GM12878 (cell line): Measurements from ENCODE around the gene FAM222A.

Experiments
- CTCF ChIP-seq, 3 experiments: IDR thresholded peaks in 2 of 3; conservative IDR thresholded peaks in 1 of 3; 2 replicates each; pipeline ENCODE4 v1.5.1; 2011; ENCODE audit warnings: low read depth in 3 of 3, low read length in 3 of 3, mild to moderate bottlenecking in 3 of 3, control low read depth in 2 of 3, moderate library complexity in 2 of 3, inconsistent platforms in 1 of 3, mixed read lengths in 1 of 3; ENCODE audit not compliant: control insufficient read depth in 2 of 3, insufficient read depth in 1 of 3; ENCODE audit errors: extremely low read depth in 1 of 3
- ELK1 ChIP-seq: IDR thresholded peaks from 2 replicates; pipeline ENCODE4 v1.6.1; 2012; ENCODE audit warnings: low read depth, low read length, improper control_type of control experiment
- PBX3 ChIP-seq: IDR thresholded peaks from 2 replicates; pipeline ENCODE4 v1.6.1; 2011; ENCODE audit warnings: mild to moderate bottlenecking, low read depth, low read length, moderate library complexity; ENCODE audit not compliant: insufficient replicate concordance
- PKNOX1 ChIP-seq: fragments of 450-650 bp; IDR thresholded peaks from 2 replicates; pipeline ENCODE4 v1.6.1; 2016; ENCODE audit warnings: mild to moderate bottlenecking
- POLR2A ChIP-seq: IDR thresholded peaks from 2 replicates; pipeline ENCODE4 v1.6.1; 2011; ENCODE audit warnings: low read depth, mild to moderate bottlenecking, low read length
- RAD51 ChIP-seq: fragments of 450-650 bp; IDR thresholded peaks from 2 replicates; pipeline ENCODE4 v1.6.1; 2016; ENCODE audit warnings: moderate library complexity, mild to moderate bottlenecking, inconsistent platforms
- RELA ChIP-seq: fragments of 450-650 bp; IDR thresholded peaks from 2 replicates; pipeline ENCODE4 v1.8.0; 2014; ENCODE audit warnings: borderline replicate concordance; ENCODE audit not compliant: partially characterized antibody
- REST ChIP-seq: IDR thresholded peaks from 2 replicates; pipeline ENCODE4 v1.6.1; 2012; ENCODE audit warnings: mild to moderate bottlenecking, low read depth, low read length
- SRF ChIP-seq, 2 experiments: IDR thresholded peaks; 2 replicates each; pipeline ENCODE4 v1.6.1; 2011; ENCODE audit warnings: low read depth in 2 of 2, low read length in 2 of 2, mild to moderate bottlenecking in 1 of 2, moderate library complexity in 1 of 2
- SUPT20H ChIP-seq: IDR thresholded peaks from 2 replicates; pipeline ENCODE4 v1.6.1; 2011; ENCODE audit warnings: low read depth, mild to moderate bottlenecking, low read length, moderate library complexity, borderline replicate concordance; ENCODE audit not compliant: control insufficient read depth
- ZBTB40 ChIP-seq: fragments of 450-650 bp; IDR thresholded peaks from 2 replicates; pipeline ENCODE4 v1.6.1; 2016; ENCODE audit warnings: mild to moderate bottlenecking, moderate library complexity, borderline replicate concordance

GRCh38 chr12:109770861-109771670 lies 57.4 kb downstream of the FAM222A start:
- TF ChIP-seq ELK1, result no peak
- no peak for TF ChIP-seq CTCF (IDR thresholded peaks at IDR 0.05 in 2 of 3, conservative IDR thresholded peaks at IDR 0.05 in 1 of 3; ENCODE audit: control insufficient read depth in 2 of 3, extremely low read depth in 1 of 3, insufficient read depth in 1 of 3, low read depth in 3 of 3, low read length in 3 of 3)
- TF ChIP-seq PKNOX1, result no peak
- TF ChIP-seq SUPT20H, result no peak
- no peak for TF ChIP-seq SRF (IDR thresholded peaks at IDR 0.05; ENCODE audit: low read depth in 2 of 2, low read length in 2 of 2)
- TF ChIP-seq RELA, result no peak
- no peak for TF ChIP-seq POLR2A
- no peak for TF ChIP-seq ZBTB40
- no peak for TF ChIP-seq PBX3
- no peak for TF ChIP-seq RAD51
- no peak for TF ChIP-seq REST
